SK-N-SH treated with all-trans-retinoic acid at 6 μM for 48 hours (cell line): Measurements from ENCODE around the gene FDCSP.

Experiments
- ATAC-seq: fragments of 200-7000 bp; cut with Tn5 transposase; 3 replicates; pipeline ENCODE4 v1.9.1; 2020; ENCODE audit warnings: mild to moderate bottlenecking, moderate library complexity
- ARNTL ChIP-seq: fragments of 450-650 bp; formaldehyde crosslinking; IDR thresholded peaks from 2 replicates; pipeline ENCODE4 v1.5.0; 2020; ENCODE audit warnings: low read depth, mild to moderate bottlenecking, moderate library complexity, borderline replicate concordance
- BACH2 ChIP-seq: fragments of 250-450 bp; sonication (Bioruptor Pico); IDR thresholded peaks from 2 replicates; pipeline ENCODE4 v1.9.0; 2021; ENCODE audit warnings: mild to moderate bottlenecking, borderline replicate concordance
- CSDC2 ChIP-seq: fragments of 250-450 bp; sonication (Bioruptor Pico); IDR thresholded peaks from 2 replicates; pipeline ENCODE4 v1.5.0; 2020; ENCODE audit warnings: mild to moderate bottlenecking, moderate library complexity
- ESRRG ChIP-seq: fragments of 250-450 bp; sonication (Bioruptor Pico); IDR thresholded peaks from 2 replicates; pipeline ENCODE4 v1.6.1; 2021; ENCODE audit warnings: mild to moderate bottlenecking
- GLIS3 ChIP-seq: fragments of 250-450 bp; sonication (Bioruptor Pico); IDR thresholded peaks from 2 replicates; pipeline ENCODE4 v1.5.0; 2020; ENCODE audit warnings: mild to moderate bottlenecking, moderate library complexity
- ISL1 ChIP-seq: fragments of 250-450 bp; sonication (Bioruptor Pico); IDR thresholded peaks from 2 replicates; pipeline ENCODE4 v2.1.2; 2022; ENCODE audit warnings: mild to moderate bottlenecking, moderate library complexity
- OSR1 ChIP-seq: fragments of 250-450 bp; sonication (Bioruptor Pico); IDR thresholded peaks from 2 replicates; pipeline ENCODE4 v1.8.0; 2022; ENCODE audit warnings: moderate library complexity, mild to moderate bottlenecking, inconsistent platforms
- POU6F1 ChIP-seq: fragments of 250-450 bp; sonication (Bioruptor Pico); IDR thresholded peaks from 2 replicates; pipeline ENCODE4 v1.8.0; 2021; ENCODE audit warnings: low read depth, mild to moderate bottlenecking, moderate library complexity, borderline replicate concordance
- PPARA ChIP-seq: fragments of 250-450 bp; sonication (Bioruptor Pico); IDR thresholded peaks from 2 replicates; pipeline ENCODE4 v1.5.0; 2020; ENCODE audit warnings: mild to moderate bottlenecking, borderline replicate concordance
- RARB ChIP-seq: fragments of 250-450 bp; sonication (Bioruptor Pico); IDR thresholded peaks from 2 replicates; pipeline ENCODE4 v1.8.0; 2021; ENCODE audit warnings: mild to moderate bottlenecking, moderate library complexity
- SNAI2 ChIP-seq: fragments of 250-450 bp; sonication (Bioruptor Pico); IDR thresholded peaks from 2 replicates; pipeline ENCODE4 v1.5.0; 2020; ENCODE audit warnings: mild to moderate bottlenecking, moderate library complexity
- TCF4 ChIP-seq: fragments of 250-450 bp; sonication (Bioruptor Pico); IDR thresholded peaks from 2 replicates; pipeline ENCODE4 v1.8.0; 2021; ENCODE audit warnings: mild to moderate bottlenecking, moderate library complexity, borderline replicate concordance
- TOX ChIP-seq: fragments of 250-450 bp; sonication (Bioruptor Pico); IDR thresholded peaks from 2 replicates; pipeline ENCODE4 v1.8.0; 2021; ENCODE audit warnings: mild to moderate bottlenecking, moderate library complexity, borderline replicate concordance
- ZC3H10 ChIP-seq: fragments of 250-450 bp; sonication (Bioruptor Pico); IDR thresholded peaks from 2 replicates; pipeline ENCODE4 v1.5.1; 2021; ENCODE audit warnings: mild to moderate bottlenecking, moderate library complexity
- ZFP3 ChIP-seq: fragments of 250-450 bp; sonication (Bioruptor Pico); IDR thresholded peaks from 2 replicates; pipeline ENCODE4 v1.5.0; 2020; ENCODE audit warnings: mild to moderate bottlenecking, moderate library complexity
- ZFP30 ChIP-seq: fragments of 450-650 bp; formaldehyde crosslinking; IDR thresholded peaks from 2 replicates; pipeline ENCODE4 v1.5.0; 2022; ENCODE audit warnings: mild to moderate bottlenecking, moderate library complexity
- ZNF565 ChIP-seq: fragments of 450-650 bp; formaldehyde crosslinking; conservative IDR thresholded peaks from 2 replicates; pipeline ENCODE4 v1.5.0; 2020; ENCODE audit warnings: low read depth, mild to moderate bottlenecking, moderate library complexity
- ZNF70 ChIP-seq: fragments of 450-650 bp; formaldehyde crosslinking; IDR thresholded peaks from 2 replicates; pipeline ENCODE4 v1.5.0; 2020; ENCODE audit warnings: mild to moderate bottlenecking, moderate library complexity
- ZNF8 ChIP-seq: fragments of 450-650 bp; formaldehyde crosslinking; IDR thresholded peaks from 2 replicates; pipeline ENCODE4 v1.5.0; 2020; ENCODE audit warnings: mild to moderate bottlenecking, moderate library complexity
- TF ChIP-seq, protein P1 (sequence below): fragments of 250-450 bp; sonication (Bioruptor Pico); IDR thresholded peaks from 2 replicates; pipeline ENCODE4 v1.8.0; 2020; ENCODE audit warnings: mild to moderate bottlenecking, moderate library complexity, borderline replicate concordance
- TF ChIP-seq, protein P2 (sequence below): fragments of 250-450 bp; sonication (Bioruptor Pico); IDR thresholded peaks from 2 replicates; pipeline ENCODE4 v1.5.1; 2021; ENCODE audit warnings: mild to moderate bottlenecking, moderate library complexity
- TF ChIP-seq, protein P3 (sequence below): fragments of 250-450 bp; sonication (Bioruptor Pico); IDR thresholded peaks from 2 replicates; pipeline ENCODE4 v1.5.1; 2020; ENCODE audit warnings: low read depth, mild to moderate bottlenecking, moderate library complexity
- TF ChIP-seq, protein P4 (sequence below): fragments of 250-450 bp; sonication (Bioruptor Pico); IDR thresholded peaks from 2 replicates; pipeline ENCODE4 v1.5.0; 2020; ENCODE audit warnings: mild to moderate bottlenecking, moderate library complexity

Gene FDCSP

GRCh38 chr4:70187216-70187615, 38.7 kb upstream of the FDCSP start (continued):
- TF ChIP-seq ARNTL (CRISPR knock-in tag) = no peak
- no peak for TF ChIP-seq PPARA (CRISPR knock-in tag)
- no peak for TF ChIP-seq RARB (CRISPR knock-in tag)

GRCh38 chr4:70190579-70190978, 35.3 kb upstream of the FDCSP start:
- ATAC-seq = no peak
- TF ChIP-seq TCF4 (CRISPR knock-in tag) (no peak), PPARA (CRISPR knock-in tag) (no peak), ESRRG (no peak), SNAI2 (CRISPR knock-in tag) (no peak), ZNF565 (CRISPR knock-in tag) (no peak), RARB (CRISPR knock-in tag) (no peak)
- TF ChIP-seq, protein P1, sequence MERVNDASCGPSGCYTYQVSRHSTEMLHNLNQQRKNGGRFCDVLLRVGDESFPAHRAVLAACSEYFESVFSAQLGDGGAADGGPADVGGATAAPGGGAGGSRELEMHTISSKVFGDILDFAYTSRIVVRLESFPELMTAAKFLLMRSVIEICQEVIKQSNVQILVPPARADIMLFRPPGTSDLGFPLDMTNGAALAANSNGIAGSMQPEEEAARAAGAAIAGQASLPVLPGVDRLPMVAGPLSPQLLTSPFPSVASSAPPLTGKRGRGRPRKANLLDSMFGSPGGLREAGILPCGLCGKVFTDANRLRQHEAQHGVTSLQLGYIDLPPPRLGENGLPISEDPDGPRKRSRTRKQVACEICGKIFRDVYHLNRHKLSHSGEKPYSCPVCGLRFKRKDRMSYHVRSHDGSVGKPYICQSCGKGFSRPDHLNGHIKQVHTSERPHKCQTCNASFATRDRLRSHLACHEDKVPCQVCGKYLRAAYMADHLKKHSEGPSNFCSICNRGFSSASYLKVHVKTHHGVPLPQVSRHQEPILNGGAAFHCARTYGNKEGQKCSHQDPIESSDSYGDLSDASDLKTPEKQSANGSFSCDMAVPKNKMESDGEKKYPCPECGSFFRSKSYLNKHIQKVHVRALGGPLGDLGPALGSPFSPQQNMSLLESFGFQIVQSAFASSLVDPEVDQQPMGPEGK (CRISPR knock-in tag) = no peak
- TF ChIP-seq, protein P2, sequence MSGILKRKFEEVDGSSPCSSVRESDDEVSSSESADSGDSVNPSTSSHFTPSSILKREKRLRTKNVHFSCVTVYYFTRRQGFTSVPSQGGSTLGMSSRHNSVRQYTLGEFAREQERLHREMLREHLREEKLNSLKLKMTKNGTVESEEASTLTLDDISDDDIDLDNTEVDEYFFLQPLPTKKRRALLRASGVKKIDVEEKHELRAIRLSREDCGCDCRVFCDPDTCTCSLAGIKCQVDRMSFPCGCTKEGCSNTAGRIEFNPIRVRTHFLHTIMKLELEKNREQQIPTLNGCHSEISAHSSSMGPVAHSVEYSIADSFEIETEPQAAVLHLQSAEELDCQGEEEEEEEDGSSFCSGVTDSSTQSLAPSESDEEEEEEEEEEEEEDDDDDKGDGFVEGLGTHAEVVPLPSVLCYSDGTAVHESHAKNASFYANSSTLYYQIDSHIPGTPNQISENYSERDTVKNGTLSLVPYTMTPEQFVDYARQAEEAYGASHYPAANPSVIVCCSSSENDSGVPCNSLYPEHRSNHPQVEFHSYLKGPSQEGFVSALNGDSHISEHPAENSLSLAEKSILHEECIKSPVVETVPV (CRISPR knock-in tag) = no peak

DNA sequence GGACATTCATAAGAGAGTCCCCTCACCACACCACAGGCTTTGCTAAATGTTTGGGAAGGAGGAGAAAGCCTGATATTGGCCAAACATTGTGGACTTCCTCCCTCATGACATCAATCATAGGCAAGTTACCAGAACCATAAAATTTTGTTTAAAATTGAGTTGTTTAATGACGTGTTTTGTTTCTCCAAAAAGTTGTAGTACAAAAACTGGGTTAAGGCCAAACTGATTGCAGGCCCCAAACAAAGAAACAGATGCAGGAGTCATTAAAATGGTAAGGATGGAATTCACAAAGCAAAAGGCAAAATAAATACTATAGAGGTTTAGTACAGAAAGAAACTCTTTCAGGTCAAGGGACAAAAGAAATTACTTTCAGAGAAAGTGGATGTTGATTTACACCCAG, 34.3 kb upstream of the FDCSP start:
- TF ChIP-seq RARB (CRISPR knock-in tag) (no peak), SNAI2 (CRISPR knock-in tag) (no peak)
- TF ChIP-seq, protein P3, sequence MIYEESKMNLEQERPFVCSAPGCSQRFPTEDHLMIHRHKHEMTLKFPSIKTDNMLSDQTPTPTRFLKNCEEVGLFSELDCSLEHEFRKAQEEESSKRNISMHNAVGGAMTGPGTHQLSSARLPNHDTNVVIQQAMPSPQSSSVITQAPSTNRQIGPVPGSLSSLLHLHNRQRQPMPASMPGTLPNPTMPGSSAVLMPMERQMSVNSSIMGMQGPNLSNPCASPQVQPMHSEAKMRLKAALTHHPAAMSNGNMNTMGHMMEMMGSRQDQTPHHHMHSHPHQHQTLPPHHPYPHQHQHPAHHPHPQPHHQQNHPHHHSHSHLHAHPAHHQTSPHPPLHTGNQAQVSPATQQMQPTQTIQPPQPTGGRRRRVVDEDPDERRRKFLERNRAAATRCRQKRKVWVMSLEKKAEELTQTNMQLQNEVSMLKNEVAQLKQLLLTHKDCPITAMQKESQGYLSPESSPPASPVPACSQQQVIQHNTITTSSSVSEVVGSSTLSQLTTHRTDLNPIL (CRISPR knock-in tag) = no peak
- no peak for ATAC-seq

- ATAC-seq = no peak
- no peak for TF ChIP-seq POU6F1
- no peak for TF ChIP-seq ZNF8 (CRISPR knock-in tag)
- TF ChIP-seq, protein P2 (CRISPR knock-in tag) = no peak
- TF ChIP-seq GLIS3 (CRISPR knock-in tag) = no peak
- no peak for TF ChIP-seq ZNF565 (CRISPR knock-in tag)
- TF ChIP-seq, protein P4, sequence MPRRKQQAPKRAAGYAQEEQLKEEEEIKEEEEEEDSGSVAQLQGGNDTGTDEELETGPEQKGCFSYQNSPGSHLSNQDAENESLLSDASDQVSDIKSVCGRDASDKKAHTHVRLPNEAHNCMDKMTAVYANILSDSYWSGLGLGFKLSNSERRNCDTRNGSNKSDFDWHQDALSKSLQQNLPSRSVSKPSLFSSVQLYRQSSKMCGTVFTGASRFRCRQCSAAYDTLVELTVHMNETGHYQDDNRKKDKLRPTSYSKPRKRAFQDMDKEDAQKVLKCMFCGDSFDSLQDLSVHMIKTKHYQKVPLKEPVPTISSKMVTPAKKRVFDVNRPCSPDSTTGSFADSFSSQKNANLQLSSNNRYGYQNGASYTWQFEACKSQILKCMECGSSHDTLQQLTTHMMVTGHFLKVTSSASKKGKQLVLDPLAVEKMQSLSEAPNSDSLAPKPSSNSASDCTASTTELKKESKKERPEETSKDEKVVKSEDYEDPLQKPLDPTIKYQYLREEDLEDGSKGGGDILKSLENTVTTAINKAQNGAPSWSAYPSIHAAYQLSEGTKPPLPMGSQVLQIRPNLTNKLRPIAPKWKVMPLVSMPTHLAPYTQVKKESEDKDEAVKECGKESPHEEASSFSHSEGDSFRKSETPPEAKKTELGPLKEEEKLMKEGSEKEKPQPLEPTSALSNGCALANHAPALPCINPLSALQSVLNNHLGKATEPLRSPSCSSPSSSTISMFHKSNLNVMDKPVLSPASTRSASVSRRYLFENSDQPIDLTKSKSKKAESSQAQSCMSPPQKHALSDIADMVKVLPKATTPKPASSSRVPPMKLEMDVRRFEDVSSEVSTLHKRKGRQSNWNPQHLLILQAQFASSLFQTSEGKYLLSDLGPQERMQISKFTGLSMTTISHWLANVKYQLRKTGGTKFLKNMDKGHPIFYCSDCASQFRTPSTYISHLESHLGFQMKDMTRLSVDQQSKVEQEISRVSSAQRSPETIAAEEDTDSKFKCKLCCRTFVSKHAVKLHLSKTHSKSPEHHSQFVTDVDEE = no peak
- no peak for TF ChIP-seq PPARA (CRISPR knock-in tag)
- no peak for TF ChIP-seq BACH2 (CRISPR knock-in tag)
- no peak for TF ChIP-seq CSDC2 (CRISPR knock-in tag)
- TF ChIP-seq ISL1 (CRISPR knock-in tag) = no peak
- TF ChIP-seq ZNF70 (CRISPR knock-in tag) = no peak
- TF ChIP-seq ZFP30 = no peak
- TF ChIP-seq ZC3H10 = no peak
- TF ChIP-seq, protein P1 (CRISPR knock-in tag) = no peak
- no peak for TF ChIP-seq TOX (CRISPR knock-in tag)
- no peak for TF ChIP-seq OSR1 (CRISPR knock-in tag)
- TF ChIP-seq RARB (CRISPR knock-in tag) = no peak
- TF ChIP-seq, protein P3 (CRISPR knock-in tag) = no peak
- no peak for TF ChIP-seq ZFP3 (CRISPR knock-in tag)
Measured at GRCh38 chr4:70192895-70193294, 33.0 kb upstream of the FDCSP start.
